PFSK-1 (cell line): ENCODE measurements around the gene ZKSCAN8.

Experiments used
- FOXP2 ChIP-seq: optimal IDR thresholded peaks from 2 replicates; pipeline ENCODE3; 2011; ENCODE audit warnings: borderline replicate concordance, control low read depth, inconsistent platforms; ENCODE audit not compliant: insufficient read depth; ENCODE audit errors: extremely low read length, extremely low read depth
- POLR2AphosphoS5 ChIP-seq: IDR thresholded peaks from 2 replicates; pipeline ENCODE4 v1.6.1; 2012; ENCODE audit warnings: low read depth, mild to moderate bottlenecking, control low read depth, low read length, moderate library complexity
- REST ChIP-seq, 2 experiments: IDR thresholded peaks; 2 replicates each; pipeline versions ENCODE4 v1.6.1 to v1.8.0; 2011 to 2012; ENCODE audit warnings: low read depth in 2 of 2, low read length in 2 of 2, control low read depth in 1 of 2, inconsistent platforms in 1 of 2, mild to moderate bottlenecking in 1 of 2, moderate library complexity in 1 of 2; ENCODE audit not compliant: insufficient read depth in 1 of 2
- SIN3A ChIP-seq: IDR thresholded peaks from 2 replicates; pipeline ENCODE4 v1.6.1; 2012; ENCODE audit warnings: mild to moderate bottlenecking, low read length, moderate library complexity, borderline replicate concordance; ENCODE audit not compliant: insufficient read depth
- TAF1 ChIP-seq: IDR thresholded peaks from 2 replicates; pipeline ENCODE4 v1.6.1; 2012; ENCODE audit warnings: low read length, control low read depth, borderline replicate concordance; ENCODE audit not compliant: insufficient read depth

Gene ZKSCAN8

GRCh38 chr6:28206527-28206926 lies 64.8 kb downstream of the ZKSCAN8 start:
- TF ChIP-seq POLR2AphosphoS5 (no peak), REST (IDR thresholded peaks at IDR 0.05; ENCODE audit: insufficient read depth in 1 of 2, low read depth in 2 of 2, low read length in 2 of 2) (no peak), FOXP2 (no peak), SIN3A (no peak), TAF1 (no peak)

- TF ChIP-seq SIN3A, result no peak
These were observed 65.3 kb downstream of the ZKSCAN8 start for GRCh38 chr6:28206928-28207509.

- TF ChIP-seq REST (IDR thresholded peaks at IDR 0.05; ENCODE audit: insufficient read depth in 1 of 2, low read depth in 2 of 2, low read length in 2 of 2) (no peak), TAF1 (no peak), SIN3A (no peak), POLR2AphosphoS5 (no peak), FOXP2 (no peak)
These were observed 65.9 kb downstream of the ZKSCAN8 start for GRCh38 chr6:28207510-28208110.

GRCh38 chr6:28208111-28208659 lies 66.5 kb downstream of the ZKSCAN8 start:
- no peak for TF ChIP-seq TAF1
- no peak for TF ChIP-seq SIN3A
- no peak for TF ChIP-seq FOXP2
- TF ChIP-seq POLR2AphosphoS5, result no peak
- no peak for TF ChIP-seq REST (IDR thresholded peaks at IDR 0.05; ENCODE audit: insufficient read depth in 1 of 2, low read depth in 2 of 2, low read length in 2 of 2)
